ENCODE measurements around the gene DEFB126.

GRCh38 chr20:152131-152530, 9.7 kb downstream of the DEFB126 start:
- no peak for TF ChIP-seq CTCF (IDR thresholded peaks at IDR 0.05)
- TF ChIP-seq POLR2A (IDR thresholded peaks at IDR 0.05) = no peak
